Fibroblast of villous mesenchyme (primary cell): ENCODE measurements around the gene CORO2B. TPM values are rescaled to one million over a fixed set of nuclear protein-coding genes. Genes with fewer than 3 reads are reported as not detected.

Experiments
- DNase-seq: peaks from one replicate; pipeline ENCODE4 v3.0.0-alpha.2; 2010; ENCODE audit warnings: low read depth
- H3K4me3 ChIP-seq: 2 replicates; pipeline ENCODE4 v1.5.1; 2011; ENCODE audit warnings: low read depth, mild to moderate bottlenecking, low read length
- CTCF ChIP-seq: IDR thresholded peaks from 2 replicates; pipeline ENCODE4 v1.5.1; 2012; ENCODE audit warnings: low read depth, mild to moderate bottlenecking, low read length; ENCODE audit not compliant: insufficient read depth
- total RNA-seq: library from RNA; depleted of rRNA; stranded (reverse); fragments of >200 nt; gene quantifications from 2 replicates; pipeline ENCODE4 v1.2.3, GENCODE V29; 2012

The CORO2B gene
- total RNA-seq, 1 donor = 9.5 TPM

DNA sequence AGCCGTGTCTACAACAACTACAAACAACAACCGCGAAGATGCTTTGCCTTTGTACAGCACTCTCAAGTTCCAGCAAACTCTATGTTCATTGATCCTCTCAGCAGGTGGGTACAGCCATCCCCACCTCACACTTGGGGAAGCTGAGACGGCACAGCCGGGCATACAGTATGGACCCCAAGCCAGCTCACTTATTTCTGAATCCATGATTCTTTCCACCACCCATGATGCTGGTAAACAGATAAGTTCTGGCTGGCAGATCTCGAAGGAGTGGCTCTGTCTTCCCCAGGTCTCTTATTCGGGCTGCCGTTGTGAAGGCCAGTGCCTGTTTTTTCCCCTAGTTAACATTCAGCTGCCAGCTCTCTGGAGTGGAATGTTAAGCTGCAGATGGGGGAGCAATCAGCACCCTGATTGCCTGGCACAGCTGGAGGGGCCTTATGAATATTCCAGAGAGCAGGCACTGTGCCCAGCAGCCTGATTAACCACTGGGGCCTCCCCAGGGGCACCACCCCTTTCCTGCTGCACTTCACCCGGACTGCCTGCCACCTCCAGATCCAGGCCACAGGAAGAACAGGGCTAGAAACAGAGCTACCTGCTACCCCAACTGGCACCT lies 73.2 kb downstream of the CORO2B start:
- DNase-seq = no peak
- H3K4me3 ChIP-seq = no peak overlapping the region
- no peak for TF ChIP-seq CTCF

GRCh38 chr15:68653031-68653635 lies 74.3 kb downstream of the CORO2B start:
- no peak for TF ChIP-seq CTCF
- no peak overlapping the region for H3K4me3 ChIP-seq
- no peak for DNase-seq

DNA sequence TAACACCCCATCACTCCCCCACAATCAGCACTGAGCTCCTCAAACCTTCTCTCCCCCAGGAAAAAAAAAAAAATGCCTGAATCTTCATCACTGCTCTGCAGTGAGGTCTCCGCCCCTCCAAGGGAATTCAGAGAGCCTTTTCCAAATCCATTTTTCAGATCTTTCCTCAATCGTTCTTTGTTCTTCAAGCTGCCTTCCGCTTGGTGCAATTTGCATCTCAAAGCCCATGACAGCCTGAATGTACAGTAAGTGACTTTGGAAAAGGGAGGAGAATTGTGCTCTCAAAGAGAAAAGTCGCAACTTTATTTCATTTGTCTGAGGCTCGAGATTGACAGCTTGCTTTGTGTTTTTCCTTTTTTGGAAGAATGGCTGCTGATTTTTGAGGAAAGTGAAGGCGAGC lies 75.0 kb downstream of the CORO2B start:
- no peak for DNase-seq
- H3K4me3 ChIP-seq = no peak overlapping the region
- TF ChIP-seq CTCF = no peak

DNA sequence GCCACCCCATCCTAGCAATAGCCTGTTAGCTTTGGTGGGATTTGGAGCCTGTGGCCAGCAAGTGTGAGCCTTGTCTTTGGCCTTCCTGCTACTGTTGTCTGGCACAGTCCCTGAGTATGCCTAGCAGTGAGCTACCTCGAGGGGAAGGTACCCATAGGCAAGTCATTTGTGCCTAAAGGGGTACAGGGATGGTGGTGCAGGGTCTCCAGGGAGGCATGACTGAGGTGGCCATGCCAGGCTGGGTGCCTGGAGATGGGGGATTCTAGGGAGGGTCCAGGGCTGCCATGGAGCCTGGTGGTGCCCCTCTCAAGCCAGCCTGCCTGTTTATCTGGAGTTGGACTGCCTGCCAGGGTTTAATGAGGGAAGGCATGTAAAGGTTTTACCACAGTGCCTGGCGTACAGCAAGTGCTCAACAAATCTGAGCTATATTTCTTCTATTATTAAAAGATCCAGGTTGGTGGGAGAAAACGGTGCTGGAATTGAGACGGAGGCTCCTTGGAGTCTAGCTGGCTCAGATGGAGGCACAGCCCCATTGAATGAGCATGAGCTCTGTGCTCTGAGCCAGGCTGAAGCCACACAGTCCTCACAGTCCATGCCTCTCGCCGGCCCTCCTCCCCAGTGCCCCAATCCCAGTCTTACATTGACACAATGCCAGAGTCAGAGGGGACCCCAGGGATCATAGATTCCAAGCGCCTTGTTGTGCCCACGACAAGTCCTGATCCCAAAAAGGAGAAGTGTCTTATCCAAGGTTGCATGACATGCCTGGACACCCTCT lies 76.2 kb downstream of the CORO2B start:
- no peak for DNase-seq
- no peak overlapping the region for H3K4me3 ChIP-seq
- TF ChIP-seq CTCF = no peak

GRCh38 chr15:68655686-68656437 lies 77.1 kb downstream of the CORO2B start:
- DNase-seq = no peak
- TF ChIP-seq CTCF = no peak
- H3K4me3 ChIP-seq = no peak overlapping the region

DNA sequence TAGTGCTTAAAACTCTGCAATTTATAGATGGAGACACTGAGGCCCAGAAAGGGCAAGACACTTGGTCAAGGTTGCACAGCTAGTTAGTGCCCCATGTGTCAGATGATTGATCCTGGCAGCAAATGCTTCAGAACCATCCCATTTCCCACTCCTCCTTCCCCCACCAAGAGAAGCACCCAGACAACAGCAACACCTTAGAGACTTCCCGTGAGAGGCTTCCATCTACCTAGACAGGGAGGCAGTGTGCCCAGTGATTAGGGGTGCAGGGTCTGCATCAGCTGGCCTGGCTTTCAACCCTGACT lies 77.6 kb downstream of the CORO2B start:
- no peak for DNase-seq
- no peak overlapping the region for H3K4me3 ChIP-seq
- no peak for TF ChIP-seq CTCF
